GM19239 (cell line): ENCODE measurements around the gene BCHE.
"Not testable (repeated sequence)": the region's sequence is repeated elsewhere in the genome, so short reads cannot be mapped to it uniquely, and the experiment has no call there.

Source experiments
- DNase-seq: peaks from one replicate; pipeline ENCODE4 v3.0.0; 2011; ENCODE audit warnings: low spot score; ENCODE audit not compliant: insufficient read length
- FAIRE-seq: peaks from 2 replicates; lab custom pipeline; 2011; peaks lifted over from hg19 to GRCh38; lab: Jason Lieb, UNC

Gene BCHE

DNA sequence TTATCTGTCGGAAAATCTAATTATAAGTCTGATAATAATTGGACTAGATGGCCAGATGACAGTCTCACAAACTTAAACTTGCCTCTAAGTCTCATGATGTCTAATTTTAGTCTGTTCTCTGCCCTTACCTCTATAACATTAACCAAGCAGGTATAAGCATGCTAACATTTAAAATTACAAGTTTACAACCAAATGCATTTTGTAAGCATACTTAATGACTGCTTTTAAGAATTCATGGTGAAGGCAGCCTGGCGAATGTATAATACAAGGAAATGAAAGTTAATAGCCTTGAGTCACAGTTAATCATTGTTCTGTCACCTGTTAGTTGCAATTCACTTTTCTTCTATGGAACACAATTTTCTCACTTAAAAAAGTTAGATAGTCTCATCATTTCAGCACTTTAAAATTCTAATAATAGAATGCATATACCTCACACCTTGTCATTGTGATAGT is 16.5 kb downstream of the BCHE start:
- DNase-seq (no peak), FAIRE-seq (no peak)

DNA sequence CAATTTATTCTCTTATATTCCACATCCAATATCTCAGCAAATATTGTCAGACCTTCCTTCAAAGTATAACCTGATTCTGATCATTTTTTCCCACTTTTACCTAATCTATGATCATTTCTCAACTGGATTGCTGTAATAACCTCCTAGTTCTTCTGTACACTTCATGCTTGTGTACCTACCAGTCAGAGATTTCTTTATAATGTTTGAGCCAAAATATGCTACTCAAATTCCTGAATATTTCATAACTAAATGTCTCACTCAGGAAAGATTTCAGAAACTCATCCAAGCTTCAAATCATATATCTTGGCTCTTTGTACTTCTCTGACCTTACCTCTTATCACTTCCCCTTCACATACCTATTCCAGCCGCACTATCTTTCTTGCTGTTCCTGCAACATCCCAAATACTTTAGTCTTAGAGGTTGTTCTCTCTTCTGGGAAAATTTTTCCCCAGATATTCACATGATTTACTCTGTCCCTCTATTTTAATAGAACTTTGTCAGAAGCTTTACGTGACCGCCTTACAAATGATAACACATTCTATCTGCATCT is 20.0 kb downstream of the BCHE start:
- DNase-seq (no peak), FAIRE-seq (no peak)

DNA sequence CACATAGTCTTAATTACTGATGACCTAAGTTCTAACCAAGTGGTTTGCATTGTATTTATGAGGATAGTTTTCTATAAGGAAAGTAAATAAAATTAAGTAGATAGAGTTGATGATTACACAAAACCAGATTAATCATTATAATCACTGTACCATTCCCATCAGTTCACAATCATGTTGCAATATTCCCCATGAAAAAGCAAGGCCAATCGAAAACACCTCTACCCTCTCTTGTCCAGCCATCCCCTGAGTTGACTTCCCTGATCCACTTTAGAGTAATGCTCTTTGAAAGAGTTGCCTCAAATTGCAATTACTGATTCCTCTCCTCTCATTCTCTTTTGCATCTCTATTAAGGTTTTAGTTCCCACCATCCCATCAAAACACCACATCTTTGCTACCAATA is 21.0 kb downstream of the BCHE start:
- DNase-seq (no peak), FAIRE-seq (no peak)

DNA sequence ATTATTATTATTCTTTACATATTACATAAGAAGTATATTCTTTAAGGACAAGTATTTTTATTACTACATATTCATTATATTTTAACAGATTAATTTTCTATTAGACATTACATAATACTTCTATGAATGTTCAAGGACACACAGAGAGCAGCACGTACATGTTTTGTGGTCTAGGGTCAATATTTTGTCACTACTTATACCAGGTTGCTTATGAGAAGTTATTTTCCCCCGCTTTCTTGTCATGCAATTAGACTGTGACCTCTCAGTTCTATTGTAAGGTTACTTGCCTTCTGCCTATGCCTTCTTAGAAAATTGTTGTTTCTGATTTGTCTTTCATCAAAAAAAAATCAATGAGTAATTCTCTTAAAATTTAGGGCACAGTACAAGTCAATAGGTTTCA is 21.5 kb downstream of the BCHE start:
- FAIRE-seq (no peak), DNase-seq (no peak)

DNA sequence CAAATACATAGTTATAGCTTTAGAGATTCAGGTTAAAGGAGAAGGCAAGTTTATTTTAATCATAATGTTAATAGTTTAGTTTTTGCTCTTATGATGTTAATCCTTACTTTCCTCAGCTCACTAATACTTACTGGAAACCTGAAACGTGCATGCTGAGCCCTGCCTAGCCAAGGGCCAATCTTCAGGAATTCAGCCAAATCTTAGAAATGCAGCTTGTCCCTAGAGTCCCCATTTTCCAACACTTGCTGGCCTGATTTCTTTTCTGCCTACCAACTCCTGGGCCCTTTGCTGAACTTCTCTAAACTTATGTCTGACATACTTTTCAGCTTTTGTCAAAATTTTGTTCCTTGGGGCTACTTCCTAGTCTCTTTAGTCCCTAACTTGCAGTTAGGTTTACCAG is 22.8 kb downstream of the BCHE start:
- peak; percentile 8 for FAIRE-seq
- DNase-seq: no peak

DNA sequence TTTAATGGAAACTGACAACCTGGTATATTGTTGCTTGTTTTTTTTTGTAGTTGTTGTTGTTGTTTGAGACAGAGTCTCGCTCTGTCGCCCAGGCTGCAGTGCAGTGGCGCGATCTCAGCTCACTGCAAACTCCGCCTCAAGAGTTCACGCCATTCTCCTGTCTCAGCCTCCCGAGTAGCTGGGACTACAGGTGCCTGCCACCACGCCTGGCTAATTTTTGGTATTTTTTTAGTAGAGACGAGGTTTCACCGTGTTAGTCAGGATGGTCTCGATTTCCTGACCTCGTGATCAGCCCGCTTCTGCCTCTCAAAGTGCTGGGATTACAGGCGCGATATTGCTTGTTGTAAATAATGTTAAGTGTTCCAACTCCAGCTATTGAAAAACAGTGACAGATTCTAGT is 29.3 kb downstream of the BCHE start:
- not testable (repeated sequence) for FAIRE-seq, DNase-seq

DNA sequence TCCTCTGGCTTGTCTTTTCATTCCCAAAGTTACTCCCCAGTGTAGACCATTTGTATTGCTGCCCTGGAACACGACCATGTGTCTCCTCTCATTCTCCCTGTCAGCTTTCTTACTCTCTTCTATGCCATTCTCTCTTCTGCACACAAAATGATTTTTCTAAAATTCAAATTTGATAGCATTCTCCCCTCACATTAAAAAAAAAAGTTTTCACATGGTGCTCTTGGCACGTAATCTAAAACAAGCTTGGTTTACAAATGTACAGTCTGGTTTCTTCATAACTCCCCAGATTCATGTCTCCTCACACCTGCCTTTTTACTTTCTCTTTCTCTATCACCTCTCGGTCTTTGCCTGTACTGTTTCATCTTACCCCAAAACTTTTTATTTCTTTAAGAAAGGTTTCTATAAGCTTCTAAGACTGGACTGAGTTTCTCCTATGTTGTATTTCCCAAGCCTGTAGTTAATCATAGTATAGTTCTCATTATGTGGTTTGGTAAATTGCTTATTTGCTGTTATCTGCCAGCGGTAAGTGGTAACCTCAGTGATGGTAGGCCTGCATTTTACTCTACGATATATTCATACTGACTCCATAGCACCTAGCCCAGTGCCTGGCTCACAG is 31.2 kb downstream of the BCHE start:
- FAIRE-seq: peak; percentile 26
- DNase-seq: no peak

DNA sequence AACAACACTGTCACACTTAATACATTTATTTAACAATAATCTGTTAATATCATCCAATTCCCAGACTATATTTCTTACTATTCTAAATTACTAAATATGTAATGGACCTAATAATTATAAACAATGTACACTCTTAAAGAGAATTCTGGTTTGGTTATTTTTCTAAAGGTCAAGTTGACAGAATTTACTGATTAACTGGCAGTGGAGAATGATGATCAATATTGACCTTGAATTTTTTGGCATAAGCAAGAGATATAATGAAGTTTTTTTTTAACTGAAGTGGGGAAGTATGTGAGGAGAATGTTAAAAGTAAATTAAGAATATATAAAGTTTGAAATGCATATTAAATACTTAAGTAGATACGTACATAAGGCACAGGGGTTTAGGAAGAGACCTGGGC is 33.8 kb downstream of the BCHE start:
- no peak for DNase-seq
- FAIRE-seq: no peak

DNA sequence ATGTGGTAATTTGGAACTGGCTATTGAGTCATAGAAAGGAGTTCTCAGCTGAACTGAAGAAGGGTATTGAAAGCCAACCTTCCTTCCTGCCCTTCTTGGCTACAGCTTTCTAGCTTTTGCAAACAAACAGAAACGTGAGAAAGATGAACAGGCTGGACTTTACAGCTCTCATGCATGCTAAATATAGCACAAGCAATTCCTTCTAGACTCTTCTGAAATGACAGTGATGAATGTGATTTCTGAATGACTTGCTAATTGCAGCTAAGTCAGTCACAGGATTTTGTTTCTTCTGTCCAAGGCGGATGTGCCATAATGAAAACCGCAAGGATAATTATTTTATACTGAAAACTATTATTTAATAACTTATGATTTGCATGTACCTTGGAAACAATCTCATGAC is 36.3 kb downstream of the BCHE start:
- DNase-seq (no peak), FAIRE-seq (no peak)

DNA sequence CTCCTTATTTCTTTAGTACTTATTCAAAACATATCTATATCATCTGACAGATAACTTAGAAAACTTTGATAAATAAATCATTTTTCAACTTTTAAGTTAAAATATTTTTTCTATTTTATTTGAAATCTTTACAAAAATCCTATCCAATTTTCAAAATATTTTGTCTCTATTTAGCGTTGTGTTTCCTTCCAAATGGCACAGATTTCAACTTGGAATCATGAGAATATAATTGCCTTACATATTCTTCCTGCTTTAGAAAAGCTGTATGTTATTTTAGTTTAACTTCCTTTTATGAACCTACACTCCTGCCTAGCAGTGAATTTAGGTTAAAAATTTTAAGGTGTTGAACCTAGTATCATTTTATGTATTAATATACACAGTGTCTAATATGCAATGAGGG is 38.2 kb downstream of the BCHE start:
- DNase-seq (no peak), FAIRE-seq (no peak)

DNA sequence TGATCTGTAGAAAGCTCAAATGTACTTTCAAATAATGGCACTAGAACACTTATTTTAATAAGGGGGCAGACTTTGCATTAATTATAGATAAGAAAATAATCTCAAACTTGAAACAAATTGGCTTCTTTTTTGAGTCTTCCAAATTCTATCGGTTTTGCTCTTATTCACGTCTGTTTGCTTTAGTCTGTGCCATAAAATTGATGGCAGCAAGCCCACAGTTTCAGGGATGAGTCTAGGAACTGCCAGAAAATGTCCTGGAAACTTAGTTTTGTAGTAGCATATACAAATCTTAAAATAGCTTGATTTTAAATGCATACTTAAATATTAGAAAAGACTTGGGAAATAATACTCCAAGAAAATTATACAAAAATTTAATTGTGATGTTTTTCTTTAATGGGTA is 39.7 kb downstream of the BCHE start:
- DNase-seq (no peak), FAIRE-seq (no peak)

DNA sequence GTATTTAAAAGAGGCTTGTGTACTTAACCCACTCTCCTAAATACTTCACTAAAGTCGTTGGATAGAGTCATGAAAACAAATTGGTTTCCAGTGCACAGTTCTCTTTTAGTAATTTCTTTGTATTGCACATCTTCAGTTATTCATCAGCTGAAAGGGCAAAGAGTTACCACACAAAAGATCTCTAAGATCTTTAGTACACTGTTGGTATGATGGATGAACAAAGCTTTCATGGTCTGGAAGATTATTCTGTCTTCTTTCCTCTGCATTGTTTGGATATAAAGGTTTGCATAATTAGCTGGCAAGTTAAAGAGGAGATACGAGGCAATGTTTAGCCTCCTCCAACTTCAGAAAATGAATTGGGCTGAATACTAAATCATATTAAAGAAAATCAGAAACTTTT is 40.5 kb downstream of the BCHE start:
- DNase-seq: no peak
- no peak for FAIRE-seq

DNA sequence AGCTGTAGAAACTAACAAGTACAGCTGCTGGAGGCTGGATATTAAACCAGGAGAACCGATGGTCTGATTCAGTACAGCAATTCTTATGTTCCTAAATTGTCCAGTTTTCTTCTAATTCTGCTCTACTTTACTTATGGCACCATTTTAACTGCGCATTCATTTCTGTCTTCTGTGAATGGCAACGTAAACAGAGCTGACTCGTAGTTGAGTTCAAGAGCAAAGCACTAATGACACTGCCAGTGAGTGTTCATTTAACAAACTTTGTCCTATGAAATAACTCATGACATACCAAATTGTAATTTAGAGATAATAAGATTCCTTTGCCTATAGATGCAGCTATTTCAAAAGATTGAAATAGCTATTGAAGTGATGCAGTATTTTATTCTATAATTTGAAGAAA is 48.7 kb downstream of the BCHE start:
- DNase-seq: no peak
- FAIRE-seq: no peak

DNA sequence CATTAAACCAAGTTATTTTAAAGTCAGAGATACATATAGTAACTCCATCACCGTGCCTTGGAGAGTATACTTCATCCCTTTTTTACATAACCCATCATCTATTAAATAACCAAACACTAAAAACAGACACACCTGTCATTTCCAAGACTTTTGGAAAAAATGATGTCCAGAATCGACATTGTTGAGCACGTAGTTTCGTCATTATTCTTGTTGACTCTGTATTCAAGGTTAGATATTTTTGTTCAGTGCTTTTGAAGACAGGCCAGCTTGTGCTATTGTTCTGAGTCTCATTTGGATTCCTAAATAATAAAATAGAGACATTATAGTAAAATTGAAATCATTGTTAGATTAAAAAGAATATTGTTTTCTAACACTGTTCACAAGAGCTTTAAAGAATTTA is 51.2 kb downstream of the BCHE start:
- FAIRE-seq (no peak), DNase-seq (no peak)

DNA sequence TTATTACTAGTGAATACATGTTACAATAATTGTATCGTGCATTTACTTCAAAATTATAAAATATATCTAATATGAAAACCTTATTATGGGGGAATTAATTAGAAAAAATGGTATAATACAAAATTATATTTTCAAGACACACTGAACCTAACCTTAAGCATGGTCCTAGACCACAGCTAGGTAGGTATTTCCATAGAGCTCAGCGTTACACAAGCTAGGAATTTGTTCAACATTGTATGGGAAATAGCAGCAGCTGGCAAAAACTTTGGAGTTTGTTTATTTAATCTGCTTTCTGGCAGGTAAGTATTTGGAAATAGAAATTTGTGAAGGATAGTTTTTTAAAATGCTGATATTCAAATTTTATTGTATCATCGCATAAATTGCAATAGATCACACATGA is 52.9 kb downstream of the BCHE start:
- FAIRE-seq (no peak), DNase-seq (no peak)

DNA sequence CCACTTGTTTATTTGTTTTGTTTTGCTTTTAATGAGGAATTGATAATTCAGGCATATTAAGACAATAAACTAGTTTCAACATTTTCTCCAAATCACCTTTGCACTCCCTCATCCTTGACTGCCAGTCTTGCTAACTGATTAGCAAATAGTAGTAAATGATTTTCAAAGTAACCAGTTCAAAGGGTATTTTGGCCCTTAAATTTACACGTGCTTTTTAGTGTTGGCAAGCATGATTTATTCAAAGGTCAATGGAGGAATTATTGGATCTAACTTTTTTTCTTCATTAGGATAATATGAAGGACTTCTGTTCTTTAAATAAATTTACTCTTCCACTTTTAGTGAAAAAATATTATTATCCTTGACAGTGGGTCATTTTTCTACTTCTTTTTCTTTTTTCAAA is 53.8 kb downstream of the BCHE start:
- FAIRE-seq (no peak), DNase-seq (no peak)

DNA sequence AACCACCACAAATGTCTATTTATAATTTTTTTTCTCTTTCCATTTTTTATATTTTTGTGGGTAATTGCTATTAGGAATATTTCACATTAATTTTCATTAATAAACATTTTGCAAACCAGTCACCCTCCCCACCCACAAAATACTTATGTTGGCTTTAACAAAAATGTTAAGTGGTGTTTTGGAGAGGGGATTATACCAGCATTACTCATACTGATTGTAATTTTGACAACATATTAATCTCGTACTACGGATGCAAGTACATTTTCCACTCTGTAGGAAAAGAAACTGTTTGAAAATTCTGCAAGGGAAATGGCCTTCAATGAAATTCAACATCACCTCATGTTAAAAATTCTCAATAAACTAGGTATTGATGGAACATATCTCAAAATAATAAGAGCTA is 58.3 kb downstream of the BCHE start:
- DNase-seq: no peak
- FAIRE-seq: no peak

DNA sequence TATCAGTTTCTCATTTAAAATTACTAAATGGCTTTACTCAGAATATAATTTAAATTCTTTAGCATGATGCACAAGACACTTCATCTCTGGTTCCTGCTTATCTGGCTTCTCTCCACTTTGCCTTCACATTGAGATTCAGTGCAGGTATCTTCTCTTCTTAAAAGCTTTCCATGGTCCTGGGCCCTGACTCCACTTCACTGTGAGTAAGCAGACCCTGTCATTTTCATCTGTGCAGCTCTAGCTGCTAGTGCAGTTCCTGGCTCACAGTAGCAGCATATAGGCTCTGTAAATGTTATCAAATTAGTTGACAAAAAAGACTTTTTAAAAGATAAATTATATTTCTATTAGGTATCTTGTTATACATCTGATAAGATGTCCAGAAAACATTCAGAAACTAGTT is 58.8 kb downstream of the BCHE start:
- DNase-seq (no peak), FAIRE-seq (no peak)

DNA sequence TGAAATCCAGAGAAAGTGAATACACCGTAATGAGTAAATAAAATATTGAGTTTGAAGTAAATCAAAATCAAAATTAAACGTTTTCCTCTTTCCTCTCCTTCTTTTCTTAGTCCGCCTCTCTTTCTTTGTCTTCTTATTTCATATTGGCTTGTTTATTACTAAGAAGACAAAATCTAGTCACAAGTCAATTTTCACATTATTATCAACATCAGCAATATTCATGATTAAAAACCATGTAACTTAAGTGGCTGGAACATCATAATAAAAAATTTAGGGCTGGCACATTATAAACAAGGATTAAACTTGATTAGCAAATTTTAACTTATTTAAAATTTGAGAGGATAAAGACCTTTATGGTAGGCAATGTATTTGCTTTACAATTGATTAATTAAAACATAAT is 61.4 kb downstream of the BCHE start:
- FAIRE-seq: no peak
- no peak for DNase-seq

DNA sequence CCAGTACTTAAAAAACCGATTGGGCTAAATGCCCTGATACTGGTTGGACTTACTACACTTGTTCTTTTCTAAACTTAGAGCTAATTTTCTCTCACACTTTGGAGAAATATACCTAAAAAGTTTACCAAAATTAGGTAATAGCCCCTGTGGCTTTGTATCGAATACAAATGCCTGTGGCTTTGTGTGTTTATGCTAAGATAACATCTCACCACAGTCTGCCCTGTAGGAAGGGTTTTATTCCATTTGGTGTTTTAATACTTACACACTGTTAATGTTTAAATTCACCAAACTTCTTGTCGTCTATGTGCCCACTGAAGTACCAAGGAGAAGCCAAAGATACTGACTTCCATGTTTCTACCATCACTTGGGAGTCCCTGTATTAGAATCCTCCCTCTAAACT is 66.4 kb downstream of the BCHE start:
- FAIRE-seq: no peak
- no peak for DNase-seq

DNA sequence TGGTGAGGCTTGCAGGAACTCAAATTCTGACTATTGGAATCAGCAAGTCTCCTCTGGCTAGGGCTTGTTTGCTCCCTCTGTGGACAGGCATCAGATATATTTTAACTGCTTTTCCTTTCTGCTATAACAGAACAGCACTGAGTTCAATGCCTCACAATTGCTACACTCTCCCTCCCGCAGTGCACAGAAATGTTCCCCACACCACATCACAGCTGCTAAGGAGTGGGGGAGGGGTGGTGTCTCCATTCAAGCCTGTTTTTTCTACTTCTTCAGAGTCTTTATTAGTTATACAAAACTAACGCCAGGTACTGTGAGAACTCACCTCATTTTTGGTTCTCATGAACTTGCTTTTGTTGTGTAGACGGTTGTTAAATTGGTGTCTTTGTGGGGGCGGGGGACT is 68.5 kb downstream of the BCHE start:
- DNase-seq: no peak
- FAIRE-seq: no peak

DNA sequence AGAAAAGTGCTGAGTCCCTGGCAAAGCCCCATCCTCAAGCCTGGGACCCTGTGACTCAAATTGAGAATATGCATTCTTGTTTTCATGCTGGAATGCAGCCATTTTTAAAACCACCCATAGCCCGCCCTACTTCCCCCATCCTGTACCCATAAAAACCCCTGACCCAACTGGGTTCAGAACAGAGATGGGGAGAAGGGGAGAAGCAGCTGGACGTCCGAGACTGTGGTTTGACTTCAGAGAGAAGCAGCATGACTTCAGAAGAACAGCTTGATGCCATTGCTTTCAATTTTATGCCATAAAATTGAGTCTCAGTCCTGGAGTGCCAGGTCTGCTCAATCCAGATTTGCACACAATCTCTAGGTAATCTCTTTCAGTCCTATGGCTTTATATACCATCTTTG is 78.2 kb downstream of the BCHE start:
- DNase-seq: no peak
- no peak for FAIRE-seq

DNA sequence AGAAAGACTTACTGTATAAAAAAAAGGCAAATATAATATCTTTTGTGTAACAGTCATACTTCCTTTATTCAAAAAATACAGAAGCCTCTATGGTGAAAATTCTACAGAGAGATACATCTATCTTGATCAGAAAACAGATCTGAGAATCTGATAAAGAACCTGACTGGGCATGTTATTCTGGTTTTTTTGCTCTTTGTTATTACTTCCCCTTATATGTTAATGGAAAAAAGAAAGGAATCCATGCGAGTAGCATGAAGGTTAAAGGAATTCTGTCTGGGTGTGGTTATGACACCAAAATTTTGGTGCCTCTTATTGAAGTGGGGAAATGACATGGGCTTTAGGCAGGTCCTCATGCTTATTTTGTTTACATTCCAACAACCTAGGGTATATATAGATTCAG is 81.7 kb downstream of the BCHE start:
- no peak for DNase-seq

More for the DNA sequence above, 81.7 kb downstream of the BCHE start:
- no peak for FAIRE-seq
